HCT116 (cell line): Measurements from ENCODE around the gene NLN. TPM values are rescaled to one million over a fixed set of nuclear protein-coding genes. Genes with fewer than 3 reads are reported as not detected.

Source experiments
- ATAC-seq: fragments of 200-7000 bp; cut with Tn5 transposase; 2 replicates; pipeline ENCODE4 v1.9.1; 2020; ENCODE audit warnings: mild to moderate bottlenecking, moderate library complexity
- BruUV-seq: library from RNA; stranded (reverse); fragments of 400-500 nt; replicated peaks from 2 replicates; lab custom pipeline; 2021; lab: Mats Ljungman, UMichigan
- CTCF ChIA-PET: fragments of 300-600 bp; sonication (Branson Sonifier 250); formaldehyde crosslinking; loops from one replicate; lab custom pipeline; 2021; ENCODE audit warnings: antibody characterized with exemption; lab: Charles Lee
- POLR2A ChIA-PET: fragments of 300-600, 350-600 bp; sonication (Branson Sonifier 250); formaldehyde crosslinking; loops from one replicate; lab custom pipeline; 2021; ENCODE audit warnings: antibody characterized with exemption; lab: Charles Lee
- RAD21 ChIA-PET, 2 experiments: fragments of 300-600 bp; sonication (Branson Sonifier 250); formaldehyde crosslinking; loops; one replicate each; lab custom pipeline; 2023; ENCODE audit warnings: low total read pairs in 2 of 2; ENCODE audit not compliant: uncharacterized antibody in 2 of 2, unreplicated experiment in 2 of 2, low non-redundant PET in 1 of 2; lab: Charles Lee
- DNase-seq: peaks from one replicate; pipeline ENCODE4 v3.0.0-alpha.2; 2010; ENCODE audit warnings: low read depth, low spot score
- H2AFZ ChIP-seq: fragments of 200-600 bp; shearing (Covaris generic), sonication (generic); 2 replicates; pipeline ENCODE4 v1.6.1; 2017; ENCODE audit warnings: low read depth, mixed run types, mixed read lengths, antibody characterized with exemption, low read length; ENCODE audit not compliant: poor library complexity, severe bottlenecking
- H3K27ac ChIP-seq: 2 replicates; pipeline ENCODE4 v1.5.1; 2012; ENCODE audit warnings: low read depth, low read length
- H3K27me3 ChIP-seq: fragments of 200-600 bp; sonication (generic); 2 replicates; pipeline ENCODE4 v1.6.1; 2016; ENCODE audit warnings: mixed run types, low read length, mixed read lengths; ENCODE audit not compliant: insufficient read depth
- H3K36me3 ChIP-seq, 2 experiments: fragments of 200-500 bp in 1 of 2; fragments of 200-600 bp in 1 of 2; sonication (Bioruptor generic) in 1 of 2; sonication (generic) in 1 of 2; 2 replicates each; pipeline versions ENCODE4 v1.5.1 to v1.6.1; 2014 to 2016; ENCODE audit warnings: low read length in 2 of 2, inconsistent platforms in 1 of 2, mixed read lengths in 1 of 2, mixed run types in 1 of 2; ENCODE audit not compliant: insufficient read depth in 2 of 2, control insufficient read depth in 1 of 2
- H3K4me1 ChIP-seq, 2 experiments: fragments of 200-600 bp in 1 of 2; sonication (generic) in 1 of 2; 2 replicates each; pipeline versions ENCODE4 v1.5.1 to v1.6.1; 2012 to 2017; ENCODE audit warnings: low read length in 2 of 2, inconsistent platforms in 1 of 2, mild to moderate bottlenecking in 1 of 2, mixed read lengths in 1 of 2, mixed run types in 1 of 2, moderate library complexity in 1 of 2; ENCODE audit not compliant: insufficient read depth in 2 of 2, control insufficient read depth in 1 of 2
- H3K4me2 ChIP-seq: fragments of 200-600 bp; sonication (generic); 2 replicates; pipeline ENCODE4 v1.6.1; 2017; ENCODE audit warnings: mixed run types, low read length, mixed read lengths
- H3K4me3 ChIP-seq, 2 experiments: fragments of 200-600 bp in 1 of 2; sonication (generic) in 1 of 2; replicated peaks in 1 of 2; 2 replicates each; pipeline ENCODE4 v1.5.1; 2011 to 2016; ENCODE audit warnings: low read length in 2 of 2, control low read depth in 1 of 2, low read depth in 1 of 2, mild to moderate bottlenecking in 1 of 2, mixed read lengths in 1 of 2, mixed run types in 1 of 2
- H3K79me2 ChIP-seq: fragments of 200-600 bp; sonication (generic); 2 replicates; pipeline ENCODE4 v1.6.1; 2017; ENCODE audit warnings: mild to moderate bottlenecking, mixed run types, low read length, moderate library complexity, mixed read lengths; ENCODE audit not compliant: insufficient read depth
- H3K9ac ChIP-seq: fragments of 200-600 bp; sonication (generic); 2 replicates; pipeline ENCODE4 v1.6.1; 2016; ENCODE audit warnings: low read length, mixed read lengths
- H3K9me2 ChIP-seq: fragments of 200-600 bp; sonication (generic), shearing (Covaris generic); 2 replicates; pipeline ENCODE4 v1.6.1; 2017; ENCODE audit warnings: mixed run types, mild to moderate bottlenecking, moderate library complexity; ENCODE audit not compliant: insufficient read depth
- H3K9me3 ChIP-seq, 2 experiments: fragments of 200-500 bp in 1 of 2; fragments of 200-600 bp in 1 of 2; sonication (Bioruptor generic) in 1 of 2; sonication (generic) in 1 of 2; 2 replicates each; pipeline ENCODE4 v1.6.1; 2014 to 2017; ENCODE audit warnings: low read length in 2 of 2, mixed read lengths in 2 of 2, inconsistent platforms in 1 of 2, low read depth in 1 of 2, mild to moderate bottlenecking in 1 of 2, mixed run types in 1 of 2, moderate library complexity in 1 of 2; ENCODE audit not compliant: control insufficient read depth in 1 of 2, insufficient read depth in 1 of 2
- H4K20me1 ChIP-seq: fragments of 200-600 bp; sonication (generic), shearing (Covaris generic); 2 replicates; pipeline ENCODE4 v1.6.1; 2017; ENCODE audit warnings: mixed run types, mild to moderate bottlenecking, moderate library complexity; ENCODE audit not compliant: insufficient read depth
- EGR1 ChIP-seq: IDR thresholded peaks from 2 replicates; pipeline ENCODE4 v1.6.1; 2012; ENCODE audit warnings: low read depth
- EZH2 ChIP-seq: fragments of 200-600 bp; sonication (generic); IDR thresholded peaks from 2 replicates; pipeline ENCODE4 v1.6.1; 2017; ENCODE audit warnings: antibody characterized with exemption, mixed run types
- JUND ChIP-seq: IDR thresholded peaks from 2 replicates; pipeline ENCODE4 v1.6.1; 2012
- POLR2A ChIP-seq: IDR thresholded peaks from 2 replicates; pipeline ENCODE4 v1.7.0; 2011; ENCODE audit warnings: borderline replicate concordance; ENCODE audit not compliant: insufficient read depth, insufficient read length; ENCODE audit errors: extremely low read depth
- POLR2AphosphoS5 ChIP-seq: IDR thresholded peaks from 2 replicates; pipeline ENCODE4 v1.6.1; 2011; ENCODE audit warnings: mild to moderate bottlenecking, low read depth, low read length, moderate library complexity
- RAD21 ChIP-seq: IDR thresholded peaks from 2 replicates; pipeline ENCODE4 v1.6.1; 2012; ENCODE audit warnings: low read depth, mild to moderate bottlenecking
- TCF7L2 ChIP-seq: IDR thresholded peaks from 2 replicates; pipeline ENCODE4 v1.7.0; 2011; ENCODE audit warnings: borderline replicate concordance, inconsistent platforms; ENCODE audit not compliant: insufficient read depth, insufficient read length; ENCODE audit errors: extremely low read depth
- YY1 ChIP-seq: IDR thresholded peaks from 2 replicates; pipeline ENCODE4 v1.6.1; 2011; ENCODE audit warnings: low read length, low read depth, moderate library complexity, mild to moderate bottlenecking; ENCODE audit not compliant: insufficient replicate concordance; ENCODE audit errors: extremely low read depth
- ZFX ChIP-seq: fragments of 450-650 bp; IDR thresholded peaks from 2 replicates; pipeline ENCODE4 v1.6.1; 2017
- intact Hi-C: fragments of 100-400 bp; cut with micrococcal nuclease; formaldehyde crosslinking; loops from 2 replicates; pipeline ENCODE4 v1.10.0; 2022
- total RNA-seq: library from RNA; stranded (reverse); gene quantifications from one replicate; pipeline ENCODE4 v1.2.1, GENCODE V29; 2021; ENCODE audit not compliant: unreplicated experiment
- TF ChIP-seq, protein P1 (sequence below): IDR thresholded peaks from 2 replicates; pipeline ENCODE4 v1.6.1; 2011; ENCODE audit warnings: mild to moderate bottlenecking, low read length, moderate library complexity; ENCODE audit not compliant: insufficient replicate concordance; ENCODE audit errors: extremely low read depth

Gene NLN
- total RNA-seq, 1 experiment from 2014 or later: 67.6 TPM

DNA sequence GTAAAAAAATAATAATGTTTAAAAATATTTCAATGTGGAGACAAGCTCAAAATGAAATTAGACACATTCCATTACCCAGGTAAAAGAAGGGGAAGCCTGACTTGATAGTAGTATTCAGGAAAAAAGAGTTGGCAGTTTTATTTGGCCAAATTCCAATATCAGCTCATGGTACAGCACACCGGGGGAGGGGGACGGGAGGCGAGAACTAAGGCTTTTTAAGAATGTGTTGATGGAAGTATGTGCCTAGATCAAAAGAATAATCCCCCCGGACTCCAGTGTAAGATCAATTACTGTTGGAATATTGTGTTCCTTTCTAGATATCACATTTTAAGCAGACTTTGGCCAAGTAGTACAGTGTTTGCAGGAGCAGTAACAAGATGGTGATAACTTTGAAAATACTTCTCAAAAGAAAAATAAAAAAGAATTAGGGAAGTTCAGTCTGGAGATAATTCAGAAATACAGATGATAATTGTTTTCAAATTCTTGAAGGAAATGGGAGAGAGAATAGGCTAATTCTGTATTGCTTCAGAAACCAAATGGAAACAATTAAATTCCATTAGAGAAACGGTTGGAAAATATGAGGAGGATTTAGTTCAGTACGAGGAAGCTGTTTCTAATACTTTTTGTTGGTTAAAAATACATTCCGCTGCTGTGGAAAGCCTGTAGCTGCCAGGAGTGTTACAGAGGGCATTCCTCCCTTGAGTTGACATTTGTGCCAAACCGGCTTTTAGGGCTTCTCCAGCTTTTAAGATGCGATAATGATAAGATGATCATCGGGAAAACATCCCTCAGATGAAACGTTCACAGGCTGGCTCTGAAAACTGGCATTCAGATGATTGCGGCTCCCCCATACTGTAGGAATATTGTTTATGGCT lies 106.3 kb downstream of the NLN start:
- Histone ChIP-seq H3K36me3 (no peaks in the 10 kb centered on the region), H3K9ac (no peak overlapping the region), H3K27ac (no peak overlapping the region), H3K4me2 (no peak overlapping the region), H3K9me3 (no peaks in the 10 kb centered on the region), H3K4me3 (no peak overlapping the region), H3K79me2 (no peaks in the 10 kb centered on the region), H2AFZ (no peak overlapping the region), H3K9me2 (no peaks in the 10 kb centered on the region), H4K20me1 (no peaks in the 10 kb centered on the region), H3K4me1 (peaks cover 13 to 16% of the 10 kb centered on the region in 2 experiments), H3K27me3 (no peaks in the 10 kb centered on the region)
- ATAC-seq: no peak
- TF ChIP-seq JUND (no peak), EZH2 (no peak), TCF7L2 (no peak), EGR1 (no peak), RAD21 (no peak), ZFX (no peak), POLR2A (no peak), POLR2AphosphoS5 (no peak), YY1 (no peak)
- TF ChIP-seq, protein P1, sequence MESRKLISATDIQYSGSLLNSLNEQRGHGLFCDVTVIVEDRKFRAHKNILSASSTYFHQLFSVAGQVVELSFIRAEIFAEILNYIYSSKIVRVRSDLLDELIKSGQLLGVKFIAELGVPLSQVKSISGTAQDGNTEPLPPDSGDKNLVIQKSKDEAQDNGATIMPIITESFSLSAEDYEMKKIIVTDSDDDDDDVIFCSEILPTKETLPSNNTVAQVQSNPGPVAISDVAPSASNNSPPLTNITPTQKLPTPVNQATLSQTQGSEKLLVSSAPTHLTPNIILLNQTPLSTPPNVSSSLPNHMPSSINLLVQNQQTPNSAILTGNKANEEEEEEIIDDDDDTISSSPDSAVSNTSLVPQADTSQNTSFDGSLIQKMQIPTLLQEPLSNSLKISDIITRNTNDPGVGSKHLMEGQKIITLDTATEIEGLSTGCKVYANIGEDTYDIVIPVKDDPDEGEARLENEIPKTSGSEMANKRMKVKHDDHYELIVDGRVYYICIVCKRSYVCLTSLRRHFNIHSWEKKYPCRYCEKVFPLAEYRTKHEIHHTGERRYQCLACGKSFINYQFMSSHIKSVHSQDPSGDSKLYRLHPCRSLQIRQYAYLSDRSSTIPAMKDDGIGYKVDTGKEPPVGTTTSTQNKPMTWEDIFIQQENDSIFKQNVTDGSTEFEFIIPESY: no peak
- intact Hi-C loops: no loop called here
- RAD21 ChIA-PET: no interaction called here
- POLR2A ChIA-PET: no interaction called here
- BruUV-seq: no TSS peak
- CTCF ChIA-PET: no interaction called here
- no peak for DNase-seq
